ENCODE results near the gene VWDE. TPM values are rescaled to one million over a fixed set of nuclear protein-coding genes. Genes with fewer than 3 reads are reported as not detected.

The VWDE gene
- total and polyA plus RNA-seq, 2 of the 13 experiments (the other 11 are each of a cell fraction or from before 2014, with no cell fraction given), result 0.12 to 0.27 TPM

- H3K9ac ChIP-seq (ENCODE audit: insufficient read depth, low read depth, low read length), result no peak overlapping the region
- POLR2A ChIA-PET, result no interaction called here
- intact Hi-C loops (cut with micrococcal nuclease; ENCODE audit: unreplicated experiment), result no loop called here
- no peaks in the 10 kb centered on the region for H4K20me1 ChIP-seq (ENCODE audit: insufficient read depth, low read length)
- H3K4me2 ChIP-seq (ENCODE audit: low read depth, low read length), result no peak overlapping the region
- no peak for DNase-seq (ENCODE audit: low spot score)
- no peak for ATAC-seq
- no peaks in the 10 kb centered on the region for H3K79me2 ChIP-seq (ENCODE audit: insufficient read depth, low read length)
- BruUV-seq (replicated peaks), result no TSS peak
- no peak overlapping the region for H2AFZ ChIP-seq (ENCODE audit: low read length)
- no peaks in the 10 kb centered on the region for H3K4me1 ChIP-seq (ENCODE audit: insufficient read depth, low read length)
- FAIRE-seq, result no peak
- no peak overlapping the region for H3K4me3 ChIP-seq (replicated peaks in 1 of 3; ENCODE audit: insufficient read depth in 1 of 3, low read depth in 2 of 3, low read length in 3 of 3)
- H3K9me3 ChIP-seq (ENCODE audit: low read length), result no peaks in the 10 kb centered on the region
- 3% methylated on average over 4 of the region's 4 CpGs for WGBS (ENCODE audit: low lambda C conversion rate)
- H3K36me3 ChIP-seq (replicated peaks in 1 of 2; ENCODE audit: control insufficient read depth in 1 of 2, insufficient read depth in 2 of 2, low read length in 2 of 2), result no peaks in the 10 kb centered on the region
- CTCF ChIA-PET (ENCODE audit: low intra/inter-chr PET ratio, low total read pairs), result no interaction called here
- no peak overlapping the region for H3K27ac ChIP-seq (ENCODE audit: extremely low read length, insufficient read depth, low read length)
- in situ Hi-C loops (cut with HindIII; ENCODE audit: extremely low pct_ligation_motif_present, low pct_unique_long_range_greater_than_20kb), result no loop called here
- no peaks in the 10 kb centered on the region for H3K27me3 ChIP-seq (ENCODE audit: control insufficient read depth in 1 of 2, insufficient read depth in 2 of 2, low read length in 2 of 2)
- TF ChIP-seq HINFP (CRISPR knock-in tag; IDR thresholded peaks at IDR 0.05; ENCODE audit: low read depth) (no peak), HNF4A (CRISPR knock-in tag; IDR thresholded peaks at IDR 0.05) (no peak), GPN1 (CRISPR knock-in tag; IDR thresholded peaks at IDR 0.05; ENCODE audit: borderline replicate concordance) (no peak), U2AF2 (IDR thresholded peaks at IDR 0.05; ENCODE audit: low read depth, low read length) (no peak), NFYC (CRISPR knock-in tag; IDR thresholded peaks at IDR 0.05) (no peak), KMT2A (CRISPR knock-in tag; IDR thresholded peaks at IDR 0.05) (no peak), ELK4 (CRISPR knock-in tag; IDR thresholded peaks at IDR 0.05; ENCODE audit: borderline replicate concordance) (no peak), TGIF2 (CRISPR knock-in tag; IDR thresholded peaks at IDR 0.05) (no peak), ETV5 (CRISPR knock-in tag; IDR thresholded peaks at IDR 0.05; ENCODE audit: borderline replicate concordance) (no peak), ARID4A (CRISPR knock-in tag; IDR thresholded peaks at IDR 0.05; ENCODE audit: borderline replicate concordance) (no peak), CAMTA2 (CRISPR knock-in tag; IDR thresholded peaks at IDR 0.05; ENCODE audit: borderline replicate concordance) (no peak), CCDC6 (CRISPR knock-in tag; IDR thresholded peaks at IDR 0.05) (no peak), ZNF224 (CRISPR knock-in tag; IDR thresholded peaks at IDR 0.05) (no peak), SMAD3 (CRISPR knock-in tag; IDR thresholded peaks at IDR 0.05) (no peak), ARHGAP35 (CRISPR knock-in tag; IDR thresholded peaks at IDR 0.05; ENCODE audit: borderline replicate concordance) (no peak), ZSCAN25 (CRISPR knock-in tag; IDR thresholded peaks at IDR 0.05) (no peak)
Observed at GRCh38 chr7:12397671-12398070, 6.0 kb downstream of the VWDE start.

Data from HepG2 (cell line).